Cortex of kidney (tissue), 1 donor: Measurements from ENCODE around the gene LNP1.
"Not testable (repeated sequence)": the region's sequence is repeated elsewhere in the genome, so short reads cannot be mapped to it uniquely, and the experiment has no call there.

Source experiments
- DNase-seq: peaks from one replicate; lab custom pipeline; 2025; lab: John Stamatoyannopoulos, UW

LNP1 gene

GRCh38 chr3:100400780-100401673 lies at the start of gene LNP1, which contains the start of gene TOMM70:
TSS of gene LNP1 (plus strand) at chr3:100401539. CDS start at chr3:100429730, 28,191 bp downstream.
TSS of gene TOMM70 (minus strand) at chr3:100401089. CDS start at chr3:100400949, 140 bp downstream.
- no peak for DNase-seq

GRCh38 chr3:100351770-100352169 lies 49.6 kb upstream of the LNP1 start:
- not testable (repeated sequence) for DNase-seq

GRCh38 chr3:100352296-100353231 lies 48.8 kb upstream of the LNP1 start:
- DNase-seq: no peak

- no peak for DNase-seq
These were observed 46.5 kb upstream of the LNP1 start for GRCh38 chr3:100354850-100355249.

GRCh38 chr3:100358413-100358812 lies 42.9 kb upstream of the LNP1 start:
- DNase-seq: no peak

- no peak for DNase-seq
These were observed 42.3 kb upstream of the LNP1 start for GRCh38 chr3:100359035-100359434.

GRCh38 chr3:100360757-100361496 lies 40.4 kb upstream of the LNP1 start:
- no peak for DNase-seq

GRCh38 chr3:100361897-100362296 lies 39.4 kb upstream of the LNP1 start:
- no peak for DNase-seq

- no peak for DNase-seq
These were observed 36.9 kb upstream of the LNP1 start for GRCh38 chr3:100364421-100364820.

GRCh38 chr3:100366424-100366823 lies 34.9 kb upstream of the LNP1 start:
- no peak for DNase-seq

- no peak for DNase-seq
These were observed 32.9 kb upstream of the LNP1 start for GRCh38 chr3:100368441-100368840.

GRCh38 chr3:100370756-100371155 lies 30.6 kb upstream of the LNP1 start:
- no peak for DNase-seq

- DNase-seq: no peak
These were observed 26.8 kb upstream of the LNP1 start for GRCh38 chr3:100374521-100374920.

- DNase-seq: no peak
These were observed 25.0 kb upstream of the LNP1 start for GRCh38 chr3:100376301-100376700.

- no peak for DNase-seq
These were observed 16.4 kb upstream of the LNP1 start for GRCh38 chr3:100384733-100385525.

- no peak for DNase-seq
These were observed 14.8 kb upstream of the LNP1 start for GRCh38 chr3:100386437-100387074.

- no peak for DNase-seq
These were observed 12.3 kb upstream of the LNP1 start for GRCh38 chr3:100389025-100389424.

- no peak for DNase-seq
These were observed 5.5 kb upstream of the LNP1 start for GRCh38 chr3:100395679-100396431.

GRCh38 chr3:100396967-100397366 lies 4.4 kb upstream of the LNP1 start:
- no peak for DNase-seq
